Measurements from ENCODE around the gene SH3PXD2B. TPM values are rescaled to one million over a fixed set of nuclear protein-coding genes. Genes with fewer than 3 reads are reported as not detected.

The SH3PXD2B gene
- total RNA-seq, 1 experiment from 2014 or later, result 64.1 TPM

DNA sequence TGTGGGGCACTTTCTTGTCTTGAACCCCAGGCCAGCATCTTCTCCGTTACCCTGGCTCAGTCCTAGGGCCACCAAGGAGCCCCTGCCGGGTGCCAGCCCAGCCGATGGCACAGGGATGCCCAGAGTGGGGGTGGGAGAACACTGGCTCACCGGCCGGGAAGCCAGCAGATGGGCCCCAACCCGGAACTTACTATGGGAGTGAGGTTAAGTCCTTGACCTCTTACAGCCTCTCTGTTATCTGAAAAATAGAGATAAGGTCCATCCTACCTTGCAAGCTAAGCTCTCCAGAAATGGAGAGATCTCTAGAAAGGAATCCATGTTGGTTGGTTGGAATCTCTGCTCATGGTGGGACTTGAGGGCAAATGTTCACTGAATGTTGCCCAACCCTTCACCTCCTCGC is 20.8 kb downstream of the SH3PXD2B start:
- CTCF ChIA-PET, result interaction anchor here (8.9 kb wide), 1 partner anchor 18 kb away, joined by 97 read pairs; no protein-coding TSS in a partner anchor

DNA sequence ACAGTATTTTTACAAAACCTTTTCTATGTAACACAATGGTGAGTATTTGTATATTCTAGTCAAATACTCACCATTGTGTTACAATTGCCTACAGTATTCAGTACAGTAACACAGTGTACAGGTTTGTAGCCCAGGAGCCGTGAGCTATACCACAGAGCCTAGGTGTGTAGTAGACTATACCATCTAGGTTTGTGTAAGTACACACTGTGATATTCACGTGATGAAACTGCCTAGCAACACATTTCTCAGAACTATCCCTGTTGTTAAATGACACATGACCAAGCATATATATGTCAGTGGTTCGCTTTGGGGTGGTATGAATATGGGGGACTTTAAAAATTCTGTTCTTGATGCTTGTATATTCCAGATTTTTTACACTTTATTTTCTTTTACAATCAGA is 21.3 kb downstream of the SH3PXD2B start:
- Mint-ChIP-seq H3K4me3 (no peak overlapping the region), H3K9me3 (no peaks in the 10 kb centered on the region), H3K27ac (no peak overlapping the region), H3K36me3 (no peaks in the 10 kb centered on the region), H3K4me1 (no peaks in the 10 kb centered on the region), H3K27me3 (ENCODE audit: low read depth) (no peaks in the 10 kb centered on the region)
- ATAC-seq, result no peak
- DNase-seq (ENCODE audit: low spot score), result no peak
- ChIA-PET POLR2A (no interaction called here), CTCF (interaction anchor here (8.9 kb wide), 1 partner anchor 18 kb away, joined by 97 read pairs; no protein-coding TSS in a partner anchor)
- no peak for TF ChIP-seq NFYB (CRISPR knock-in tag; conservative IDR thresholded peaks at IDR 0.05; ENCODE audit: low read depth)
- TF ChIP-seq, protein P1, sequence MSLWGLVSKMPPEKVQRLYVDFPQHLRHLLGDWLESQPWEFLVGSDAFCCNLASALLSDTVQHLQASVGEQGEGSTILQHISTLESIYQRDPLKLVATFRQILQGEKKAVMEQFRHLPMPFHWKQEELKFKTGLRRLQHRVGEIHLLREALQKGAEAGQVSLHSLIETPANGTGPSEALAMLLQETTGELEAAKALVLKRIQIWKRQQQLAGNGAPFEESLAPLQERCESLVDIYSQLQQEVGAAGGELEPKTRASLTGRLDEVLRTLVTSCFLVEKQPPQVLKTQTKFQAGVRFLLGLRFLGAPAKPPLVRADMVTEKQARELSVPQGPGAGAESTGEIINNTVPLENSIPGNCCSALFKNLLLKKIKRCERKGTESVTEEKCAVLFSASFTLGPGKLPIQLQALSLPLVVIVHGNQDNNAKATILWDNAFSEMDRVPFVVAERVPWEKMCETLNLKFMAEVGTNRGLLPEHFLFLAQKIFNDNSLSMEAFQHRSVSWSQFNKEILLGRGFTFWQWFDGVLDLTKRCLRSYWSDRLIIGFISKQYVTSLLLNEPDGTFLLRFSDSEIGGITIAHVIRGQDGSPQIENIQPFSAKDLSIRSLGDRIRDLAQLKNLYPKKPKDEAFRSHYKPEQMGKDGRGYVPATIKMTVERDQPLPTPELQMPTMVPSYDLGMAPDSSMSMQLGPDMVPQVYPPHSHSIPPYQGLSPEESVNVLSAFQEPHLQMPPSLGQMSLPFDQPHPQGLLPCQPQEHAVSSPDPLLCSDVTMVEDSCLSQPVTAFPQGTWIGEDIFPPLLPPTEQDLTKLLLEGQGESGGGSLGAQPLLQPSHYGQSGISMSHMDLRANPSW (CRISPR knock-in tag; conservative IDR thresholded peaks at IDR 0.05; ENCODE audit: low read depth), result no peak
- no peak for TF ChIP-seq GRHL2 (CRISPR knock-in tag; IDR thresholded peaks at IDR 0.05; ENCODE audit: insufficient replicate concordance, severe bottlenecking)
- TF ChIP-seq ATF1 (CRISPR knock-in tag; IDR thresholded peaks at IDR 0.05), result no peak
- no peak for TF ChIP-seq MAX (CRISPR knock-in tag; IDR thresholded peaks at IDR 0.05)
- no peak for TF ChIP-seq RELA (CRISPR knock-in tag; IDR thresholded peaks at IDR 0.05; ENCODE audit: borderline replicate concordance)
- TF ChIP-seq PRRX2 (CRISPR knock-in tag; IDR thresholded peaks at IDR 0.05), result no peak
- TF ChIP-seq PRDM15 (CRISPR knock-in tag; IDR thresholded peaks at IDR 0.05), result no peak
- TF ChIP-seq, protein P2, sequence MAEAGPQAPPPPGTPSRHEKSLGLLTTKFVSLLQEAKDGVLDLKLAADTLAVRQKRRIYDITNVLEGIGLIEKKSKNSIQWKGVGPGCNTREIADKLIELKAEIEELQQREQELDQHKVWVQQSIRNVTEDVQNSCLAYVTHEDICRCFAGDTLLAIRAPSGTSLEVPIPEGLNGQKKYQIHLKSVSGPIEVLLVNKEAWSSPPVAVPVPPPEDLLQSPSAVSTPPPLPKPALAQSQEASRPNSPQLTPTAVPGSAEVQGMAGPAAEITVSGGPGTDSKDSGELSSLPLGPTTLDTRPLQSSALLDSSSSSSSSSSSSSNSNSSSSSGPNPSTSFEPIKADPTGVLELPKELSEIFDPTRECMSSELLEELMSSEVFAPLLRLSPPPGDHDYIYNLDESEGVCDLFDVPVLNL (CRISPR knock-in tag; IDR thresholded peaks at IDR 0.05; ENCODE audit: borderline replicate concordance, low read depth), result no peak
- TF ChIP-seq, protein P3, sequence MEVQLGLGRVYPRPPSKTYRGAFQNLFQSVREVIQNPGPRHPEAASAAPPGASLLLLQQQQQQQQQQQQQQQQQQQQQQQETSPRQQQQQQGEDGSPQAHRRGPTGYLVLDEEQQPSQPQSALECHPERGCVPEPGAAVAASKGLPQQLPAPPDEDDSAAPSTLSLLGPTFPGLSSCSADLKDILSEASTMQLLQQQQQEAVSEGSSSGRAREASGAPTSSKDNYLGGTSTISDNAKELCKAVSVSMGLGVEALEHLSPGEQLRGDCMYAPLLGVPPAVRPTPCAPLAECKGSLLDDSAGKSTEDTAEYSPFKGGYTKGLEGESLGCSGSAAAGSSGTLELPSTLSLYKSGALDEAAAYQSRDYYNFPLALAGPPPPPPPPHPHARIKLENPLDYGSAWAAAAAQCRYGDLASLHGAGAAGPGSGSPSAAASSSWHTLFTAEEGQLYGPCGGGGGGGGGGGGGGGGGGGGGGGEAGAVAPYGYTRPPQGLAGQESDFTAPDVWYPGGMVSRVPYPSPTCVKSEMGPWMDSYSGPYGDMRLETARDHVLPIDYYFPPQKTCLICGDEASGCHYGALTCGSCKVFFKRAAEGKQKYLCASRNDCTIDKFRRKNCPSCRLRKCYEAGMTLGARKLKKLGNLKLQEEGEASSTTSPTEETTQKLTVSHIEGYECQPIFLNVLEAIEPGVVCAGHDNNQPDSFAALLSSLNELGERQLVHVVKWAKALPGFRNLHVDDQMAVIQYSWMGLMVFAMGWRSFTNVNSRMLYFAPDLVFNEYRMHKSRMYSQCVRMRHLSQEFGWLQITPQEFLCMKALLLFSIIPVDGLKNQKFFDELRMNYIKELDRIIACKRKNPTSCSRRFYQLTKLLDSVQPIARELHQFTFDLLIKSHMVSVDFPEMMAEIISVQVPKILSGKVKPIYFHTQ (CRISPR knock-in tag; IDR thresholded peaks at IDR 0.05), result no peak

More for the DNA sequence above, 20.8 kb downstream of the SH3PXD2B start:
- no peaks in the 10 kb centered on the region for H3K36me3 Mint-ChIP-seq
- ATAC-seq (no peak), DNase-seq (ENCODE audit: low spot score) (no peak)
- no peaks in the 10 kb centered on the region for H3K4me1 Mint-ChIP-seq
- no peaks in the 10 kb centered on the region for H3K27me3 Mint-ChIP-seq (ENCODE audit: low read depth)
- no peaks in the 10 kb centered on the region for H3K9me3 Mint-ChIP-seq
- POLR2A ChIA-PET, result no interaction called here
- TF ChIP-seq ZMAT4 (CRISPR knock-in tag; IDR thresholded peaks at IDR 0.05) (no peak), NR1H2 (CRISPR knock-in tag; IDR thresholded peaks at IDR 0.05) (no peak), JUN (CRISPR knock-in tag; IDR thresholded peaks at IDR 0.05) (no peak), ARID4B (CRISPR knock-in tag; IDR thresholded peaks at IDR 0.05; ENCODE audit: borderline replicate concordance) (no peak), SMAD4 (CRISPR knock-in tag; IDR thresholded peaks at IDR 0.05) (no peak), KAT7 (CRISPR knock-in tag; IDR thresholded peaks at IDR 0.05; ENCODE audit: borderline replicate concordance) (no peak)
- no peak overlapping the region for H3K27ac Mint-ChIP-seq
- H3K4me3 Mint-ChIP-seq, result no peak overlapping the region
